ENCODE measurements around the gene FMN2.

DNA sequence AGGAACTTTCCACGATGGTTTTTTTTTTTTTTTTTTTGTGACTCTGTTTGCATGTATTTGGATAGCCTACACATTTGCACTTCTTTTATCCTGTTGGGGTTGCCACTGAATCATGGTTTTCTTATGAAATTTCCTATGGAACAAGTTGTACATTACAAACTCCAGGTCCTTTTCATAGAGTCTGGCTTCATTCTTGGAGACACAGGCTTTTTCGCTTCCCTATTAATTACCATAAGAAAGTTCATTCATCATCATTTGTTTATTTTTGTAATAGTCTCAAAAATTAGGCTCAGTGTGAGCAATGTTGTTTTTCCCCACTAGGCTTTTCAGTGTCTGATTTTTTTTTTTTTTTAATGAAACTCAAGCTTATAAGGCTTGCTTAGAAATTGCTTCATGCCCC, 179.4 kb downstream of the FMN2 start:
- TF ChIP-seq, protein P1, sequence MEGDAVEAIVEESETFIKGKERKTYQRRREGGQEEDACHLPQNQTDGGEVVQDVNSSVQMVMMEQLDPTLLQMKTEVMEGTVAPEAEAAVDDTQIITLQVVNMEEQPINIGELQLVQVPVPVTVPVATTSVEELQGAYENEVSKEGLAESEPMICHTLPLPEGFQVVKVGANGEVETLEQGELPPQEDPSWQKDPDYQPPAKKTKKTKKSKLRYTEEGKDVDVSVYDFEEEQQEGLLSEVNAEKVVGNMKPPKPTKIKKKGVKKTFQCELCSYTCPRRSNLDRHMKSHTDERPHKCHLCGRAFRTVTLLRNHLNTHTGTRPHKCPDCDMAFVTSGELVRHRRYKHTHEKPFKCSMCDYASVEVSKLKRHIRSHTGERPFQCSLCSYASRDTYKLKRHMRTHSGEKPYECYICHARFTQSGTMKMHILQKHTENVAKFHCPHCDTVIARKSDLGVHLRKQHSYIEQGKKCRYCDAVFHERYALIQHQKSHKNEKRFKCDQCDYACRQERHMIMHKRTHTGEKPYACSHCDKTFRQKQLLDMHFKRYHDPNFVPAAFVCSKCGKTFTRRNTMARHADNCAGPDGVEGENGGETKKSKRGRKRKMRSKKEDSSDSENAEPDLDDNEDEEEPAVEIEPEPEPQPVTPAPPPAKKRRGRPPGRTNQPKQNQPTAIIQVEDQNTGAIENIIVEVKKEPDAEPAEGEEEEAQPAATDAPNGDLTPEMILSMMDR (conservative IDR thresholded peaks at IDR 0.05) = no peak
- no peak for TF ChIP-seq EZH2 (IDR thresholded peaks at IDR 0.05; ENCODE audit: low read depth)
